Ectodermal cell (in vitro differentiated cells): ENCODE data around the gene TNFRSF6B.
"Not testable (repeated sequence)": the region's sequence is repeated elsewhere in the genome, so short reads cannot be mapped to it uniquely, and the experiment has no call there.

Experiments used
- H3K27ac ChIP-seq: 2 replicates; pipeline ENCODE4 v1.7.0; 2013; ENCODE audit warnings: mild to moderate bottlenecking, low read depth, low read length; ENCODE audit not compliant: insufficient read depth, poor library complexity, severe bottlenecking
- H3K27me3 ChIP-seq: 2 replicates; pipeline ENCODE4 v1.7.0; 2013; ENCODE audit warnings: mild to moderate bottlenecking, low read length; ENCODE audit not compliant: insufficient read depth, control insufficient read depth, poor library complexity, severe bottlenecking
- H3K36me3 ChIP-seq: one replicate; pipeline ENCODE4 v1.7.0; 2013; ENCODE audit warnings: low read length; ENCODE audit not compliant: control insufficient read depth, insufficient read depth
- H3K4me1 ChIP-seq: one replicate; pipeline ENCODE4 v1.7.0; 2013; ENCODE audit warnings: low read length; ENCODE audit not compliant: control insufficient read depth, insufficient read depth
- H3K4me3 ChIP-seq: 2 replicates; pipeline ENCODE4 v1.7.0; 2013; ENCODE audit warnings: low read depth, low read length, control low read depth; ENCODE audit not compliant: insufficient read depth
- H3K9me3 ChIP-seq: 2 replicates; pipeline ENCODE4 v1.7.0; 2013; ENCODE audit warnings: mild to moderate bottlenecking, low read length, moderate library complexity; ENCODE audit not compliant: control insufficient read depth
- WGBS, 2 experiments: methylation state at CpG; one replicate each; pipeline ENCODE4 v1.1.7; 2013; ENCODE audit warnings: missing lambda C conversion rate in 2 of 2; 5-methylcytosine and 5-hydroxymethylcytosine counted together

Gene TNFRSF6B

GRCh38 chr20:63711085-63711645, 14.7 kb downstream of the TNFRSF6B start:
- Histone ChIP-seq H3K36me3 (peaks cover 31% of the 10 kb centered on the region), H3K27me3 (no peaks in the 10 kb centered on the region), H3K4me3 (no peak overlapping the region), H3K27ac (no peak overlapping the region), H3K9me3 (no peaks in the 10 kb centered on the region), H3K4me1 (peaks cover 5% of the 10 kb centered on the region)
- whole genome bisulfite sequencing, 2 experiments, result 86 to 87% methylated on average over 12 of the region's 12 CpGs

- H3K9me3 ChIP-seq, result no peaks in the 10 kb centered on the region
- peaks cover 5% of the 10 kb centered on the region for H3K4me1 ChIP-seq
- H3K27me3 ChIP-seq, result no peaks in the 10 kb centered on the region
- H3K36me3 ChIP-seq, result peaks cover 27% of the 10 kb centered on the region
- WGBS, 2 experiments, result 96 to 100% methylated on average over 1 of the region's 1 CpG
- no peak overlapping the region for H3K27ac ChIP-seq
- no peak overlapping the region for H3K4me3 ChIP-seq
Observed at GRCh38 chr20:63712191-63712590, 15.7 kb downstream of the TNFRSF6B start.

GRCh38 chr20:63714858-63715257, 18.4 kb downstream of the TNFRSF6B start:
- no peak overlapping the region for H3K27ac ChIP-seq
- 92% methylated on average over 2 to 4 of the region's 5 CpGs for WGBS, 2 experiments
- H3K27me3 ChIP-seq, result no peaks in the 10 kb centered on the region
- no peaks in the 10 kb centered on the region for H3K4me1 ChIP-seq
- no peak overlapping the region for H3K4me3 ChIP-seq
- no peaks in the 10 kb centered on the region for H3K9me3 ChIP-seq
- peaks cover 32% of the 10 kb centered on the region for H3K36me3 ChIP-seq

- Histone ChIP-seq H3K27ac (no peak overlapping the region), H3K4me1 (no peaks in the 10 kb centered on the region), H3K9me3 (no peaks in the 10 kb centered on the region), H3K27me3 (no peaks in the 10 kb centered on the region), H3K36me3 (peaks cover 13% of the 10 kb centered on the region), H3K4me3 (no peak overlapping the region)
- 96 to 97% methylated on average over 2 of the region's 2 CpGs for WGBS, 2 experiments
Observed at GRCh38 chr20:63718996-63719395, 22.5 kb downstream of the TNFRSF6B start.

GRCh38 chr20:63722967-63723622, 26.6 kb downstream of the TNFRSF6B start:
- not testable (repeated sequence) for H3K4me1 ChIP-seq, H3K27ac ChIP-seq, H3K27me3 ChIP-seq, H3K9me3 ChIP-seq, H3K4me3 ChIP-seq, H3K36me3 ChIP-seq
- WGBS, 2 experiments, result 90 to 91% methylated on average over 2 of the region's 2 CpGs

GRCh38 chr20:63730189-63730733, 33.8 kb downstream of the TNFRSF6B start:
- not testable (repeated sequence) for H3K4me3 ChIP-seq, H3K9me3 ChIP-seq, H3K36me3 ChIP-seq, H3K27me3 ChIP-seq, H3K27ac ChIP-seq, H3K4me1 ChIP-seq
- 94 to 95% methylated on average over 18 of the region's 18 CpGs for WGBS, 2 experiments

GRCh38 chr20:63731410-63731809, 35.0 kb downstream of the TNFRSF6B start:
- WGBS, 2 experiments, result 86 to 87% methylated on average over 4 to 5 of the region's 5 CpGs
- Histone ChIP-seq H3K27me3 (peaks cover under 1% of the 10 kb centered on the region), H3K9me3 (no peaks in the 10 kb centered on the region), H3K36me3 (peaks cover 12% of the 10 kb centered on the region), H3K4me1 (no peaks in the 10 kb centered on the region), H3K4me3 (no peak overlapping the region), H3K27ac (no peak overlapping the region)

- 87 to 88% methylated on average over 38 of the region's 38 CpGs for WGBS, 2 experiments
- peaks cover 10% of the 10 kb centered on the region for H3K27me3 ChIP-seq
- H3K36me3 ChIP-seq, result peaks cover 12% of the 10 kb centered on the region
- no peak overlapping the region for H3K27ac ChIP-seq
- peaks cover 4% of the 10 kb centered on the region for H3K4me1 ChIP-seq
- H3K4me3 ChIP-seq, result no peak overlapping the region
- no peaks in the 10 kb centered on the region for H3K9me3 ChIP-seq
Observed at GRCh38 chr20:63732118-63733095, 36.0 kb downstream of the TNFRSF6B start.

- WGBS, 2 experiments, result 95 to 96% methylated on average over 13 of the region's 13 CpGs
- Histone ChIP-seq H3K36me3 (peaks cover 12% of the 10 kb centered on the region), H3K27me3 (peaks cover 11% of the 10 kb centered on the region), H3K4me3 (no peak overlapping the region), H3K27ac (no peak overlapping the region), H3K4me1 (peaks cover 8% of the 10 kb centered on the region), H3K9me3 (no peaks in the 10 kb centered on the region)
Observed at GRCh38 chr20:63733117-63733516, 36.7 kb downstream of the TNFRSF6B start.

- H3K27me3 ChIP-seq, result peaks cover 15% of the 10 kb centered on the region
- peaks cover 12% of the 10 kb centered on the region for H3K36me3 ChIP-seq
- WGBS, 2 experiments, result 96 to 97% methylated on average over 18 of the region's 18 CpGs
- H3K27ac ChIP-seq, result no peak overlapping the region
- H3K9me3 ChIP-seq, result no peaks in the 10 kb centered on the region
- H3K4me3 ChIP-seq, result no peak overlapping the region
- peaks cover 13% of the 10 kb centered on the region for H3K4me1 ChIP-seq
Observed at GRCh38 chr20:63733579-63734081, 37.2 kb downstream of the TNFRSF6B start.
